GM18517 (cell line): ENCODE results near the gene NRXN2.

Experiments used
- ATAC-seq: cut with Tn5 transposase; IDR thresholded peaks from one replicate; pipeline ENCODE4 v1.9.1; 2021; ENCODE audit warnings: mild to moderate bottlenecking, moderate library complexity; ENCODE audit not compliant: unreplicated experiment

NRXN2 gene

DNA sequence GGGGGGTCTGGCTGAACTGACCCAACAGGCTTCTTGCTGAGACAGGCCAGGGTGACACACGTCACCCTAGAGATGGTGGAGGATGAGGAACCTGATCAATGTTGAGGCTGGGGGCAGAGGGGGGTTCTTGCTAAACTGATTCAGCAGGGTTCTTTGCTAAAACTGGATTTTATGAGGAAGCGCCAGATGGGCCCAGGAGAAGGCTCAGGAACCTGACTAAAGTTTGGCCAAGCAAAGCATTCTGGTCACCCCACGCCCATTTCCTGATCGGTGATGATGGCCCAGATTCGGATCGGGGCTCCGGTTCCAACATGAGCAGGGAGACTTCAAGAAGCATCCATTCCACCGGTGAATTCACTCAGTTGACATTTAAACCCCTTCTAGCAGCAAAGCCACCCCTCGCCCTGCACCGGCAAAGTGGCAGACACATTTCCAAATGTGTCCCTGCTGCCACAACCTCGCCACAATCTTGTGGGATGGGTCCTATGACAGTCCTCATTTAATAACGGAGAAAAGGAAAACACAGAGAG lies 166.2 kb downstream of the NRXN2 start:
- no peak for ATAC-seq
